RWPE1 (cell line): ENCODE measurements around the gene HS3ST3B1.

Experiments used
- CTCF ChIA-PET: fragments of 350-600 bp; sonication (Branson Sonifier 250); formaldehyde crosslinking; extraction: SDS; loops from one replicate; lab custom pipeline; 2021; lab: Yijun Ruan, JAX
- POLR2A ChIA-PET: fragments of 400-600 bp; formaldehyde crosslinking; extraction: SDS; loops from one replicate; lab custom pipeline; 2020; ENCODE audit warnings: antibody characterized with exemption; ENCODE audit not compliant: low non-redundant PET; lab: Yijun Ruan, JAX
- DNase-seq: peaks from one replicate; pipeline ENCODE4 v3.0.0; 2012; ENCODE audit warnings: low spot score
- H3K27ac ChIP-seq: fragments of 450-650 bp; 2 replicates; pipeline ENCODE4 v1.5.1; 2017
- CTCF ChIP-seq: fragments of 450-650 bp; conservative IDR thresholded peaks from 2 replicates; pipeline ENCODE4 v1.5.1; 2017; ENCODE audit warnings: low read depth, mild to moderate bottlenecking

The HS3ST3B1 gene

GRCh38 chr17:14321980-14322776 is 21.3 kb downstream of the HS3ST3B1 start:
- POLR2A ChIA-PET, result no interaction called here
- CTCF ChIA-PET, result no interaction called here
- TF ChIP-seq CTCF, result no peak
- DNase-seq, result no peak
- no peak overlapping the region for H3K27ac ChIP-seq

GRCh38 chr17:14323522-14323981 is 22.7 kb downstream of the HS3ST3B1 start:
- DNase-seq, result no peak
- TF ChIP-seq CTCF, result no peak
- ChIA-PET POLR2A (no interaction called here), CTCF (no interaction called here)
- no peak overlapping the region for H3K27ac ChIP-seq

GRCh38 chr17:14325618-14326167 is 24.8 kb downstream of the HS3ST3B1 start:
- H3K27ac ChIP-seq, result no peak overlapping the region
- CTCF ChIA-PET, result no interaction called here
- no peak for DNase-seq
- POLR2A ChIA-PET, result no interaction called here
- no peak for TF ChIP-seq CTCF

- no peak overlapping the region for H3K27ac ChIP-seq
- POLR2A ChIA-PET, result no interaction called here
- no peak for DNase-seq
- CTCF ChIA-PET, result no interaction called here
- TF ChIP-seq CTCF, result no peak
Observed at GRCh38 chr17:14329900-14330491, 29.1 kb downstream of the HS3ST3B1 start.

- DNase-seq, result no peak
- no peak overlapping the region for H3K27ac ChIP-seq
- POLR2A ChIA-PET, result no interaction called here
- TF ChIP-seq CTCF, result no peak
- CTCF ChIA-PET, result no interaction called here
Observed at GRCh38 chr17:14330492-14330962, 29.6 kb downstream of the HS3ST3B1 start.

GRCh38 chr17:14331225-14331981 is 30.5 kb downstream of the HS3ST3B1 start:
- TF ChIP-seq CTCF, result no peak
- no peak for DNase-seq
- H3K27ac ChIP-seq, result no peak overlapping the region
- POLR2A ChIA-PET, result no interaction called here
- CTCF ChIA-PET, result no interaction called here
